D721Med (cell line): Measurements from ENCODE around the gene IL12RB1.

Source experiments
- DNase-seq: peaks from one replicate; pipeline ENCODE4 v3.0.0; 2011; ENCODE audit warnings: low spot score; ENCODE audit not compliant: insufficient read length
- FAIRE-seq: peaks from 2 replicates; lab custom pipeline; 2011; peaks lifted over from hg19 to GRCh38; lab: Jason Lieb, UNC
- CTCF ChIP-seq: IDR thresholded peaks from 2 replicates; pipeline ENCODE4 v1.5.1; 2012; ENCODE audit warnings: mild to moderate bottlenecking, control low read depth; ENCODE audit not compliant: insufficient read depth; ENCODE audit errors: missing control alignments

The IL12RB1 gene

GRCh38 chr19:18086590-18087138 lies at the start of gene IL12RB1:
Gene IL12RB1, minus strand, starts transcription at chr19:18086934. Its CDS starts 111 bp downstream, at chr19:18086823.
- no peak for TF ChIP-seq CTCF
- DNase-seq: no peak
- no peak for FAIRE-seq

- DNase-seq (no peak), FAIRE-seq (no peak)
- no peak for TF ChIP-seq CTCF
Measured at GRCh38 chr19:18135712-18136584, 49.2 kb upstream of the IL12RB1 start.

DNA sequence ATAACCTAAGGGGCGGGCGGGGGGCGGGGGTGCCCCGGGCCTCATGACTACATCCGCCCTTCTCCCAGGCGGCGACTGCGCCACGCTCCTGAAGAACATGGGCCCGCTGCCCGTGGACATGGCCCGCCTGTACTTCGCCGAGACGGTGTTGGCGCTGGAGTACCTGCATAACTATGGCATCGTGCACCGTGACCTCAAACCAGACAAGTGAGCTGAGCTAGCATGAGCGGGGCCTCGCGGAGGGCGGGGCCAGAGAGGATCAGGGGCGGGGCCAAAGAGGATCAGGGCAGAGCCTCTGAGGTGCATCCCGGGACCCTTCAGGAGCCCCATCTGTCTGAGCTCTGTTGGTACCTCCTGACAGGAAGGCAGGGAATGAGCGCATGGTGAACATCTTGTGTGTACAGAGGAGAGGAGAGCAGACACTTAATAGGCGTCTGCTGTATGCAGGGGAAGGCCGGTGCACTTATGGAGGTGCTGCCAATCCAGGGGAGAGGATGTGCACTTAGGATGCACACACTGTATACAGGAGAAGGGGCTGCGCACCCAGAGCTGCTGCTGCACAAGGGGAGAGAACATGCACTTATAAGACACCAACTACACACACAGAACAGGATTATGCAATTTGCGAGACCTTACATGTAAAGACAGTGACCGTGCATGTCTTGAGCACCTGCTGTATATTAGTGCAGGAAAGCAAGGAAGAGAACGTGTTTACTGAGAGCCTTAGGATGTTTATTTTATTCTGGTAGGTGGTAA lies 45.3 kb upstream of the IL12RB1 start:
- TF ChIP-seq CTCF: no peak
- no peak for FAIRE-seq
- no peak for DNase-seq

DNA sequence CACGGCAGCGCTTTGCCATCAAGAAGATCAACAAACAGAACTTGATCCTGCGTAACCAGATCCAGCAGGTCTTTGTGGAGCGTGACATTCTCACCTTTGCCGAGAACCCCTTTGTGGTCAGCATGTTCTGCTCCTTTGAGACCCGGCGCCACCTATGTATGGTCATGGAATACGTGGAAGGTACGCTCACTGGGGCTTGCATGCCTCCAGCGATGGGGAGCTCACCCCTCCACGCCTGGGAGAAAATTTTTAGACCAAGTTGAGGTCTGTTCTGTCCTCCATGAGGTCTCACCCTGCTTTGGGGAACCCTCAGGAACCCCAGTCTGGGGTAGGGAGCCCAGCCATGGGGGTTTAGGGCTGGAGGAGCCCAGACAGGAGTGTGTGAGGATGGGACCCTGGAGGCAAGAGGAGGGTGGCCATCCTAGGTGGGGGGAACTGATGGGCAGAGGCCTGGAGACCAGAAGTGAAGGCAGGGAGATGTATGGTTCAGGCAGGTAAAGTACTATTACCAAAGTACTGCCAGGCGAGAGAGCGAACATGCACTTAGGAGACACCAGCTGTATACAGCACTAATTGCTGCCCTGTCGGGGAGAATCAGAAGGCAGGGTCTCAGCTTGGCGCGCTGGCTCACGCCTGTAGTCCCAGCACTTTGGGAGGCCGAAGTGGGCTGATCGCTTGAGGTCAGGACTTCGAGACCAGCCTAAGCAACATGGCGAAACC lies 43.9 kb upstream of the IL12RB1 start:
- DNase-seq (no peak), FAIRE-seq (no peak)
- no peak for TF ChIP-seq CTCF

- no peak for DNase-seq
- no peak for FAIRE-seq
- no peak for TF ChIP-seq CTCF
Measured at GRCh38 chr19:18128805-18129204, 42.1 kb upstream of the IL12RB1 start.

- TF ChIP-seq CTCF: no peak
- DNase-seq (no peak), FAIRE-seq (no peak)
Measured at GRCh38 chr19:18128044-18128443, 41.3 kb upstream of the IL12RB1 start.
